Gastroesophageal sphincter (tissue), 4 donors: Measurements from ENCODE around the gene PRDM5. TPM values are rescaled to one million over a fixed set of nuclear protein-coding genes. Genes with fewer than 3 reads are reported as not detected.

Experiments
- ATAC-seq: fragments of 150-250 bp; one replicate; pipeline ENCODE4 v1.9.1; 2016; ENCODE audit warnings: mild to moderate bottlenecking, moderate library complexity
- H3K27ac ChIP-seq, 4 donors: fragments of 200-600 bp; sonication (generic) in 3 of 4; 1 replicate in 3 of 4; 2 replicates in 1 of 4; pipeline ENCODE4 v1.5.1; 2016 to 2019
- H3K27me3 ChIP-seq: fragments of 200-600 bp; sonication (generic); one replicate; pipeline ENCODE4 v1.5.1; 2019
- H3K36me3 ChIP-seq, 2 donors: fragments of 200-600 bp; sonication (generic); one replicate each; pipeline ENCODE4 v1.5.1; 2019; ENCODE audit warnings: control low read depth in 1 of 2
- H3K4me1 ChIP-seq, 3 donors: fragments of 200-600 bp; sonication (generic); 1 replicate in 2 of 3; 2 replicates in 1 of 3; pipeline ENCODE4 v1.5.1; 2016 to 2019; ENCODE audit warnings: control low read depth in 2 of 3
- H3K4me3 ChIP-seq, 2 donors: fragments of 200-600 bp; sonication (generic); one replicate each; pipeline ENCODE4 v1.5.1; 2019; ENCODE audit warnings: mild to moderate bottlenecking in 1 of 2, moderate library complexity in 1 of 2
- H3K9me3 ChIP-seq, 3 donors: fragments of 200-600 bp; sonication (generic); one replicate each; pipeline ENCODE4 v1.5.1; 2017 to 2019; ENCODE audit warnings: control low read depth in 2 of 3
- EP300 ChIP-seq: sonication (generic); formaldehyde crosslinking; IDR thresholded peaks from one replicate; pipeline ENCODE4 v1.6.1; 2017; ENCODE audit warnings: antibody characterized with exemption, mild to moderate bottlenecking
- POLR2A ChIP-seq, 2 donors: fragments of 450-650 bp; IDR thresholded peaks; one replicate each; pipeline ENCODE4 v1.6.1; 2017; ENCODE audit warnings: antibody characterized with exemption in 2 of 2, mild to moderate bottlenecking in 2 of 2, moderate library complexity in 1 of 2
- POLR2AphosphoS5 ChIP-seq: sonication (generic); formaldehyde crosslinking; IDR thresholded peaks from one replicate; pipeline ENCODE4 v1.6.1; 2017; ENCODE audit warnings: antibody characterized with exemption
- WGBS, 2 donors: methylation state at CpG; one replicate each; pipeline ENCODE4 v1.1.5; 2018; ENCODE audit warnings: low coverage in 1 of 2; 5-methylcytosine and 5-hydroxymethylcytosine counted together
- total RNA-seq, 4 donors: library from RNA; depleted of rRNA; stranded (reverse); fragments of >200 nt; gene quantifications; one replicate each; pipeline ENCODE4 v1.1.0, GENCODE V29; 2016
- TF ChIP-seq, protein P1 (sequence below), 4 experiments: fragments of 200-600 bp in 2 of 4; fragments of 450-650 bp in 2 of 4; sonication (generic) in 1 of 4; IDR thresholded peaks; one replicate each; pipeline ENCODE4 v1.5.1; 2017 to 2019; ENCODE audit warnings: antibody characterized with exemption in 4 of 4, mild to moderate bottlenecking in 2 of 4, moderate library complexity in 2 of 4

PRDM5 gene
- total RNA-seq, 4 donors from 2014 or later, result 10.6 to 33.9 (median 18.9) TPM

DNA sequence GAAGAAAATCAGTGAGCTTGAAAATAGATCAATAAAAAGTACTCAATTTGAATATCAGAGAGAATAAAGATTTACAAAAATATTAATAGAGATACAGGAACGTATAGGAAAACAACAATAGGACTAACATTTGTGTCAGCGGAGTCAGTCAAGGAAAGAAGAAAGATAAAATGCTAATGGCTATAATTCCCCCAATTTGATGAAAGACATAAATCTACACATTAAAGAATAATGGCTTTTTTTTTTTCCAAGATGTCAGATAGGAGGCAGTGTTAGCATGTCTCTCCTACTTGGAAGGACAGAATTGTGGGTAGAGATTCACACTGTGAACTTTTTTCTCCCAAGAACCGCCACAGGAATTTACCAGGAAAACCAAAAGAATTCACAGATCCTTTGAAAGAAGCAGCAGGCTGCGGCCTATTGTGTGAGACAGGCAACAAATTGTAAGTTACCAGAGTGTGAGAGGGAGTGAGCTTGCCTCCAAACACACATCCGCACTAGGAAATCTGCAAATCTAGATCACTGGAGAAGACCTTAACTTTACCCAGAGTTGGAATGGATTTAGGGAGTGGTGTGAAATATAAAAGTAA is 249.9 kb downstream of the PRDM5 start:
- ATAC-seq, result no peak
- no peaks in the 10 kb centered on the region for H3K4me1 ChIP-seq
- 77 to 94% methylated on average over 3 to 4 of the region's 5 CpGs for WGBS, 2 donors
- TF ChIP-seq, protein P1, sequence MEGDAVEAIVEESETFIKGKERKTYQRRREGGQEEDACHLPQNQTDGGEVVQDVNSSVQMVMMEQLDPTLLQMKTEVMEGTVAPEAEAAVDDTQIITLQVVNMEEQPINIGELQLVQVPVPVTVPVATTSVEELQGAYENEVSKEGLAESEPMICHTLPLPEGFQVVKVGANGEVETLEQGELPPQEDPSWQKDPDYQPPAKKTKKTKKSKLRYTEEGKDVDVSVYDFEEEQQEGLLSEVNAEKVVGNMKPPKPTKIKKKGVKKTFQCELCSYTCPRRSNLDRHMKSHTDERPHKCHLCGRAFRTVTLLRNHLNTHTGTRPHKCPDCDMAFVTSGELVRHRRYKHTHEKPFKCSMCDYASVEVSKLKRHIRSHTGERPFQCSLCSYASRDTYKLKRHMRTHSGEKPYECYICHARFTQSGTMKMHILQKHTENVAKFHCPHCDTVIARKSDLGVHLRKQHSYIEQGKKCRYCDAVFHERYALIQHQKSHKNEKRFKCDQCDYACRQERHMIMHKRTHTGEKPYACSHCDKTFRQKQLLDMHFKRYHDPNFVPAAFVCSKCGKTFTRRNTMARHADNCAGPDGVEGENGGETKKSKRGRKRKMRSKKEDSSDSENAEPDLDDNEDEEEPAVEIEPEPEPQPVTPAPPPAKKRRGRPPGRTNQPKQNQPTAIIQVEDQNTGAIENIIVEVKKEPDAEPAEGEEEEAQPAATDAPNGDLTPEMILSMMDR (IDR thresholded peaks at IDR 0.05), result no peak
- no peak for TF ChIP-seq POLR2AphosphoS5
- TF ChIP-seq EP300, result no peak
- no peak for TF ChIP-seq POLR2A (IDR thresholded peaks at IDR 0.05)
- H3K27me3 ChIP-seq, result no peaks in the 10 kb centered on the region
- H3K9me3 ChIP-seq, result peaks cover 0 to 46% (median 0%) of the 10 kb centered on the region in 3 donors
- no peak overlapping the region for H3K27ac ChIP-seq
- peaks cover 0 to 20% of the 10 kb centered on the region in 2 donors for H3K36me3 ChIP-seq
- H3K4me3 ChIP-seq, result no peak overlapping the region

DNA sequence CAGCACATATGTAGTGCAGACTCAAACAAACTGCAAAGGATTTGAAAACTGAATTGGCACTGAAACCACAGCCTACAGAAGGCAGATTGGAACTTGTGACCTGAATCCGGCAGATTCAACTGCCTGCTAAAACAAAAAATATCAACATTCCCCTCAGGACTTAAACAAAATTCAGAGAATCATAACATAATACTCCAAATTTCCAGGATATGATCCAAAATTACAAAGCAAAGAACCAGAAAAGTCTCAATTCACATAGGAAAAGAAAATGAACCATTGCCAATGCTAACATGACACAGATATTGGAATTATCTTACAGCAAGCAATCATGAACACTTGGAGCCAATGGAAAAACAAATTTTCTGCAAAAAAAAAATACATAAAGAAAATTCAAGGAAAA is 250.4 kb downstream of the PRDM5 start:
- H3K4me1 ChIP-seq, result no peaks in the 10 kb centered on the region
- ATAC-seq, result no peak
- TF ChIP-seq, protein P1 (IDR thresholded peaks at IDR 0.05), result no peak
- no peak for TF ChIP-seq EP300
- no peak for TF ChIP-seq POLR2A (IDR thresholded peaks at IDR 0.05)
- no peak for TF ChIP-seq POLR2AphosphoS5
- H3K27ac ChIP-seq, result no peak overlapping the region
- WGBS, 2 donors, result 20 to 31% methylated on average over 1 of the region's 1 CpG
- H3K36me3 ChIP-seq, result peaks cover 0 to 20% of the 10 kb centered on the region in 2 donors
- peaks cover 0 to 43% (median 0%) of the 10 kb centered on the region in 3 donors for H3K9me3 ChIP-seq
- H3K27me3 ChIP-seq, result no peaks in the 10 kb centered on the region
- H3K4me3 ChIP-seq, result no peak overlapping the region

DNA sequence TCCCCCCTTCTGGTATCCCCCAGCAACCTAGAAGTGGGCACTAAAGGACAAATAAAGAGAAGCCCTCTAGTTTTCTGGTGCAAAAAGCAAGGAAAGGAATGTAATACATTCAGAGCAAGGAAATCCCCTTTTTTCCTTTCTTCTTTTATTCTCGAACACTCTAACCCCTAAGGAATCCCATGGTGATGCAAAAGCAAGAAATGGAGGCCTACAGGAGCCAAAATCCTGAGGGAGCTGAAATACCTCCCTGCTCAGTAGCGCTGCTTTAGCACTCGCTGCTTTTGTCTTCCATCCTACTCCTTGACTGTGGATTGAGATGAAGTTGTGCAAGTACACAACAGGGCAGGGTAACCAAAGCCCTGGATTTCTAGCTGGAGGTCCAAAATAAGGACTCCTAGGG is 251.0 kb downstream of the PRDM5 start:
- Histone ChIP-seq H3K4me3 (no peak overlapping the region), H3K27ac (no peak overlapping the region), H3K27me3 (no peaks in the 10 kb centered on the region), H3K36me3 (peaks cover 0 to 20% of the 10 kb centered on the region in 2 donors), H3K9me3 (peaks cover 0 to 38% (median 0%) of the 10 kb centered on the region in 3 donors), H3K4me1 (no peaks in the 10 kb centered on the region)
- no peak for ATAC-seq
- WGBS, 2 donors, result 83 to 93% methylated on average over 2 to 3 of the region's 3 CpGs
- TF ChIP-seq EP300, result no peak
- no peak for TF ChIP-seq POLR2A (IDR thresholded peaks at IDR 0.05)
- no peak for TF ChIP-seq POLR2AphosphoS5
- TF ChIP-seq, protein P1 (IDR thresholded peaks at IDR 0.05), result no peak

DNA sequence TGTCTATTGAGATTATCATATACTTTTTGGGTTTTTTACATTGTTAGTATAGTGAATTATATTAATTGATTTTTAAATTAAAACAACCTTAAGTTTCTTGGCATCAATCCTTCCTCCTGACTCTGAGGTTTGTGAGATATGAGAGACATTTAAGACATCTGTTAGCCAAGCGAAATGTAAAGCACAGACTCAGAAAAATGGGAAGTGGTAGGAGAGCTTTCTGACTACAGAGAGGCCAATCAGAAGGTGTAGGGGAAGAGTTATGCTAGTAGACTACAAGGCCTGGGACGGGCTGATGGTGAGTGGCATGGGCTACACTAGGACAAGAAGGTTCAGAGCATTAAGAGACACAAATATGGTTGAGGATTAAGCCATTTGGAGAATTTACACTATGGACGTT is 255.4 kb downstream of the PRDM5 start:
- ATAC-seq, result no peak
- Histone ChIP-seq H3K9me3 (peaks cover 0 to 8% (median 0%) of the 10 kb centered on the region in 3 donors), H3K4me1 (no peaks in the 10 kb centered on the region), H3K36me3 (no peaks in the 10 kb centered on the region), H3K4me3 (no peak overlapping the region), H3K27ac (no peak overlapping the region), H3K27me3 (no peaks in the 10 kb centered on the region)
- 75 to 86% methylated on average over 3 of the region's 3 CpGs for WGBS, 2 donors
- no peak for TF ChIP-seq POLR2AphosphoS5
- TF ChIP-seq POLR2A (IDR thresholded peaks at IDR 0.05), result no peak
- TF ChIP-seq, protein P1 (IDR thresholded peaks at IDR 0.05), result no peak
- no peak for TF ChIP-seq EP300

DNA sequence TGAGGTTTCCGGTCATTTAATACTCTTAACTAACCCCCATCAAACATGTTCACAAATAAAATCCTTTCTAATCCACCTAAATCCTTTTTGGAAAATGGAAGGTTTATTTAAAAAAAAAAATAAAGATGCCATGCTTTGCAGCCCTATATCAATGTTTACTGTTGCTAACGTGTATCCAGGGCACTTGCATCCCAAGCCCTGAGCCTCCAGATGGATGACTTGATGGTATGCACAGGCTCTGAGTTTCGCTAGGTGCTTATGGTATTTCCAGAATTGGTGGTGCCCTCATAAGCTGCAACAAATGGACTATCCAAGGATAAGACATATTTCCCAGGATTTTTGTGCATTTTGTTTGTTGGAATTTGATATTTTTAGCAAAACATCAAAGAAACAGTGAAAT is 257.7 kb downstream of the PRDM5 start:
- Histone ChIP-seq H3K27ac (no peak overlapping the region), H3K4me1 (no peaks in the 10 kb centered on the region), H3K36me3 (no peaks in the 10 kb centered on the region), H3K27me3 (no peaks in the 10 kb centered on the region), H3K9me3 (no peaks in the 10 kb centered on the region), H3K4me3 (no peak overlapping the region)
- TF ChIP-seq POLR2A (IDR thresholded peaks at IDR 0.05), result no peak
- no peak for TF ChIP-seq EP300
- TF ChIP-seq, protein P1 (IDR thresholded peaks at IDR 0.05), result no peak
- no peak for TF ChIP-seq POLR2AphosphoS5
- 79 to 90% methylated on average over 3 of the region's 3 CpGs for WGBS, 2 donors
- no peak for ATAC-seq
